HepG2 (cell line): ENCODE data around the gene SLC34A3. TPM values are rescaled to one million over a fixed set of nuclear protein-coding genes. Genes with fewer than 3 reads are reported as not detected.

Source experiments
- AGO2 ChIP-seq: fragments of 200-400 bp; formaldehyde crosslinking; optimal IDR thresholded peaks from 2 replicates; pipeline ENCODE3; 2017; ENCODE audit warnings: mild to moderate bottlenecking, low read depth, low read length, moderate library complexity
- FIP1L1 ChIP-seq: fragments of 200-400 bp; formaldehyde crosslinking; IDR thresholded peaks from 2 replicates; pipeline ENCODE4 v1.6.1; 2018; ENCODE audit warnings: low read depth, mild to moderate bottlenecking, low read length, moderate library complexity, borderline replicate concordance; ENCODE audit not compliant: insufficient read depth
- HNF4G ChIP-seq, 2 experiments: sonication (generic) in 1 of 2; formaldehyde crosslinking in 1 of 2; IDR thresholded peaks; 2 replicates each; pipeline versions ENCODE4 v1.4.0 to v1.6.1; 2011 to 2020; ENCODE audit warnings: borderline replicate concordance in 2 of 2, low read depth in 2 of 2, mild to moderate bottlenecking in 2 of 2, low read length in 1 of 2, missing genetic modification reagents in 1 of 2, moderate library complexity in 1 of 2
- HNRNPL ChIP-seq: fragments of 200-400 bp; formaldehyde crosslinking; IDR thresholded peaks from 2 replicates; pipeline ENCODE4 v1.6.1; 2017; ENCODE audit warnings: mild to moderate bottlenecking, low read depth, low read length
- MAX ChIP-seq: IDR thresholded peaks from 2 replicates; pipeline ENCODE4 v1.6.1; 2012; ENCODE audit warnings: inconsistent platforms
- MXI1 ChIP-seq: IDR thresholded peaks from 3 replicates; pipeline ENCODE4 v1.6.1; 2012; ENCODE audit warnings: low read depth, low read length, inconsistent platforms, borderline replicate concordance
- NR2F6 ChIP-seq, 2 experiments: IDR thresholded peaks; 2 replicates each; pipeline ENCODE4 v1.6.1; 2016; ENCODE audit warnings: antibody characterized with exemption in 1 of 2, mild to moderate bottlenecking in 1 of 2
- SNAI1 ChIP-seq: sonication (generic); formaldehyde crosslinking; IDR thresholded peaks from 2 replicates; pipeline ENCODE4 v1.5.0; 2020; ENCODE audit warnings: mild to moderate bottlenecking, missing genetic modification reagents, borderline replicate concordance
- SYNCRIP ChIP-seq: fragments of 200-400 bp; formaldehyde crosslinking; IDR thresholded peaks from 2 replicates; pipeline ENCODE4 v1.6.1; 2018; ENCODE audit warnings: mild to moderate bottlenecking, low read depth, low read length; ENCODE audit not compliant: insufficient read depth
- TAF1 ChIP-seq: sonication (generic); formaldehyde crosslinking; IDR thresholded peaks from 2 replicates; pipeline ENCODE4 v1.4.0; 2020; ENCODE audit warnings: missing genetic modification reagents
- TEAD3 ChIP-seq: optimal IDR thresholded peaks from 2 replicates; pipeline ENCODE3; 2016; ENCODE audit warnings: borderline replicate concordance
- ZFP91 ChIP-seq: sonication (generic); formaldehyde crosslinking; IDR thresholded peaks from 2 replicates; pipeline ENCODE4 v1.9.0; 2022; ENCODE audit warnings: missing genetic modification reagents, mild to moderate bottlenecking, borderline replicate concordance
- ZNF276 ChIP-seq: sonication (generic); formaldehyde crosslinking; IDR thresholded peaks from 2 replicates; pipeline ENCODE4 v1.4.0; 2020; ENCODE audit warnings: mild to moderate bottlenecking, low read depth, missing genetic modification reagents
- ZNF333 ChIP-seq: sonication (generic); formaldehyde crosslinking; IDR thresholded peaks from 2 replicates; pipeline ENCODE4 v1.4.0; 2020; ENCODE audit warnings: mild to moderate bottlenecking, missing genetic modification reagents, borderline replicate concordance
- ZNF652 ChIP-seq: IDR thresholded peaks from 2 replicates; pipeline ENCODE4 v1.6.1; 2016; ENCODE audit warnings: low read depth, borderline replicate concordance
- ZNF83 ChIP-seq: sonication (generic); formaldehyde crosslinking; IDR thresholded peaks from 2 replicates; pipeline ENCODE4 v1.4.0; 2020; ENCODE audit warnings: missing genetic modification reagents, mild to moderate bottlenecking, borderline replicate concordance
- polyA plus RNA-seq, 8 experiments: library from polyadenylated mRNA; depleted of rRNA in 3 of 8; stranded (reverse) in 7 of 8; unstranded in 1 of 8; fragments of >200 nt; fragmentation: Illumina TruSeq in 4 of 8; extraction: Trizol in 4 of 8; gene quantifications; 2 replicates each; pipeline versions ENCODE4 v1.2.1 to v1.2.3, GENCODE V29; 2011 to 2016; ENCODE audit warnings: low read depth in 4 of 8, missing spikeins in 1 of 8, mixed read lengths in 1 of 8; ENCODE audit not compliant: insufficient read depth in 1 of 8
- total RNA-seq, 5 experiments: library from RNA; depleted of rRNA; stranded (reverse); fragments of >200 nt; fragmentation: Illumina TruSeq; extraction: Trizol; gene quantifications; 2 replicates each; pipeline ENCODE4 v1.2.3, GENCODE V29; 2016; ENCODE audit warnings: low read depth in 1 of 5

Gene SLC34A3
- total and polyA plus RNA-seq, 2 of the 13 experiments (the other 11 are each of a cell fraction or from before 2014, with no cell fraction given): 0.07 to 1.0 TPM

GRCh38 chr9:137198051-137198901, 32.4 kb upstream of the SLC34A3 start (continued):
- TF ChIP-seq ZNF83 (CRISPR knock-in tag) (no peak), NR2F6 (IDR thresholded peaks at IDR 0.05) (0 out of 2 replicates have a peak, but pooled peaks have one; percentile 18), NR2F6 (CRISPR knock-in tag; IDR thresholded peaks at IDR 0.05) (peak; percentile 56), ZNF333 (CRISPR knock-in tag) (0 out of 2 replicates have a peak, but pooled peaks have one; percentile 4), HNF4G (IDR thresholded peaks at IDR 0.05; ENCODE audit: borderline replicate concordance, low read depth, low read length) (peak; percentile 62; the same call in 1 of the 2 replicates), HNF4G (CRISPR knock-in tag; IDR thresholded peaks at IDR 0.05; ENCODE audit: borderline replicate concordance, low read depth) (peak; percentile 37; the same call in 1 of the 2 replicates), MAX (peak; percentile 60), MXI1 (peak; percentile 39; the same call in 1 of the 3 replicates), TAF1 (peak; percentile 22; the same call in 1 of the 2 replicates), HNRNPL (no peak), AGO2 (peak; percentile 80), SYNCRIP (no peak), TEAD3 (peak; percentile 87), FIP1L1 (no peak), ZNF276 (CRISPR knock-in tag) (no peak), SNAI1 (CRISPR knock-in tag) (peak; percentile 45; the same call in 1 of the 2 replicates), ZNF652 (CRISPR knock-in tag) (no peak), ZFP91 (CRISPR knock-in tag) (0 out of 2 replicates have a peak, but pooled peaks have one; percentile 38)
